ENCODE measurements around the gene PTP4A2. TPM values are rescaled to one million over a fixed set of nuclear protein-coding genes. Genes with fewer than 3 reads are reported as not detected.

PTP4A2 gene
- total and polyA plus RNA-seq, 2 of the 13 experiments (the other 11 are each of a cell fraction or from before 2014, with no cell fraction given) = 173 to 225 TPM

DNA sequence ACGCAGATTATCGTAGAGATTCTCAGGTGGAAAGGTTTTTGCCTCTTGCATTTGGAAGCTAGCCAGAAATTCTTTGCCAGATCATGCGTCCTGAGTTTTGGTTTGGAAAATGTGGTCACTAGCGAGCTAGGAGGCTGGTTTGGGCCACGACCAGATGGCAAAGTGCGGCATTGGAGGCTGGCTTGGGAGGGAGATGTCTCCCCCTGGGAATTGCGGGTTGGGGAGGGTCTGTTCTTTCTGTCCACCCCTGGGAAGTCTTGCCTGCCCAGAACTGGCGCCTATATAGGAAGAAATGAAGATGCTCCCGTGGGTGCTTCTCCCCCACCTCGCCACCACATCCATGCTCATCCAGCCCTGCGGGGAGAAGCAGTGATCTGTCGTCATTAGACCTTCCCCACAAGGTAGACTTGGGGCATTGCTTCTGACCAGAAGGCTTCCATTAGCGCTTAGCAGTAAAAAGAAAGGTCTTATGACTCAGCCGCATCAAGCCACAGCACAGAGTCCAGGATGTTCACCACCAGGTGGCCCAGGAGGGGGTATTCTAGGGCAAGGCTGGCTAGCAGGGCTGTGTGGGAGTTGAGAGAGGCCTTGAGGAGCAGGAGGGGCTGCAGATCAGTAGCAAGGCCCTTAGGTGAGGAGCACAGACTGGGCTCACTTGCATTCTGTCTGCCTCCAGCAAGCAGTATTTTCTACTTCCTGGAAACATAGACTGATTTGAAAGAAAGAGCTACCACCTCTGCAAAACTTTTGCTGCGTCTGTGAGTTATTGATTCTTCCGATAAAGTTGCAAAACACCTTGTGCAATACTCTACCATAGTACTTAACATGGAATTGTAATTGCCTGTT is 1.5 kb upstream of the PTP4A2 start (continued):
- TF ChIP-seq, protein P1, sequence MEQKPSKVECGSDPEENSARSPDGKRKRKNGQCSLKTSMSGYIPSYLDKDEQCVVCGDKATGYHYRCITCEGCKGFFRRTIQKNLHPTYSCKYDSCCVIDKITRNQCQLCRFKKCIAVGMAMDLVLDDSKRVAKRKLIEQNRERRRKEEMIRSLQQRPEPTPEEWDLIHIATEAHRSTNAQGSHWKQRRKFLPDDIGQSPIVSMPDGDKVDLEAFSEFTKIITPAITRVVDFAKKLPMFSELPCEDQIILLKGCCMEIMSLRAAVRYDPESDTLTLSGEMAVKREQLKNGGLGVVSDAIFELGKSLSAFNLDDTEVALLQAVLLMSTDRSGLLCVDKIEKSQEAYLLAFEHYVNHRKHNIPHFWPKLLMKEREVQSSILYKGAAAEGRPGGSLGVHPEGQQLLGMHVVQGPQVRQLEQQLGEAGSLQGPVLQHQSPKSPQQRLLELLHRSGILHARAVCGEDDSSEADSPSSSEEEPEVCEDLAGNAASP (CRISPR knock-in tag; IDR thresholded peaks at IDR 0.05; ENCODE audit: borderline replicate concordance) = peak; percentile 71; the same call in 1 of the 2 replicates
- no peak for TF ChIP-seq DNMT1 (CRISPR knock-in tag; IDR thresholded peaks at IDR 0.05)
- peak; percentile 29; the same call in 1 of the 2 replicates for TF ChIP-seq MIXL1 (CRISPR knock-in tag; IDR thresholded peaks at IDR 0.05)
- no peak for TF ChIP-seq ZBTB1 (CRISPR knock-in tag; IDR thresholded peaks at IDR 0.05; ENCODE audit: borderline replicate concordance)
- no peak for TF ChIP-seq FOXK2 (IDR thresholded peaks at IDR 0.05)
- 0 out of 2 replicates have a peak, but pooled peaks have one; percentile 46 for TF ChIP-seq JUN (CRISPR knock-in tag; IDR thresholded peaks at IDR 0.05)
- TF ChIP-seq ELF1 (CRISPR knock-in tag; IDR thresholded peaks at IDR 0.05) = no peak
- TF ChIP-seq HDAC6 (IDR thresholded peaks at IDR 0.05; ENCODE audit: low read depth, low read length) = no peak
- TF ChIP-seq, protein P2, sequence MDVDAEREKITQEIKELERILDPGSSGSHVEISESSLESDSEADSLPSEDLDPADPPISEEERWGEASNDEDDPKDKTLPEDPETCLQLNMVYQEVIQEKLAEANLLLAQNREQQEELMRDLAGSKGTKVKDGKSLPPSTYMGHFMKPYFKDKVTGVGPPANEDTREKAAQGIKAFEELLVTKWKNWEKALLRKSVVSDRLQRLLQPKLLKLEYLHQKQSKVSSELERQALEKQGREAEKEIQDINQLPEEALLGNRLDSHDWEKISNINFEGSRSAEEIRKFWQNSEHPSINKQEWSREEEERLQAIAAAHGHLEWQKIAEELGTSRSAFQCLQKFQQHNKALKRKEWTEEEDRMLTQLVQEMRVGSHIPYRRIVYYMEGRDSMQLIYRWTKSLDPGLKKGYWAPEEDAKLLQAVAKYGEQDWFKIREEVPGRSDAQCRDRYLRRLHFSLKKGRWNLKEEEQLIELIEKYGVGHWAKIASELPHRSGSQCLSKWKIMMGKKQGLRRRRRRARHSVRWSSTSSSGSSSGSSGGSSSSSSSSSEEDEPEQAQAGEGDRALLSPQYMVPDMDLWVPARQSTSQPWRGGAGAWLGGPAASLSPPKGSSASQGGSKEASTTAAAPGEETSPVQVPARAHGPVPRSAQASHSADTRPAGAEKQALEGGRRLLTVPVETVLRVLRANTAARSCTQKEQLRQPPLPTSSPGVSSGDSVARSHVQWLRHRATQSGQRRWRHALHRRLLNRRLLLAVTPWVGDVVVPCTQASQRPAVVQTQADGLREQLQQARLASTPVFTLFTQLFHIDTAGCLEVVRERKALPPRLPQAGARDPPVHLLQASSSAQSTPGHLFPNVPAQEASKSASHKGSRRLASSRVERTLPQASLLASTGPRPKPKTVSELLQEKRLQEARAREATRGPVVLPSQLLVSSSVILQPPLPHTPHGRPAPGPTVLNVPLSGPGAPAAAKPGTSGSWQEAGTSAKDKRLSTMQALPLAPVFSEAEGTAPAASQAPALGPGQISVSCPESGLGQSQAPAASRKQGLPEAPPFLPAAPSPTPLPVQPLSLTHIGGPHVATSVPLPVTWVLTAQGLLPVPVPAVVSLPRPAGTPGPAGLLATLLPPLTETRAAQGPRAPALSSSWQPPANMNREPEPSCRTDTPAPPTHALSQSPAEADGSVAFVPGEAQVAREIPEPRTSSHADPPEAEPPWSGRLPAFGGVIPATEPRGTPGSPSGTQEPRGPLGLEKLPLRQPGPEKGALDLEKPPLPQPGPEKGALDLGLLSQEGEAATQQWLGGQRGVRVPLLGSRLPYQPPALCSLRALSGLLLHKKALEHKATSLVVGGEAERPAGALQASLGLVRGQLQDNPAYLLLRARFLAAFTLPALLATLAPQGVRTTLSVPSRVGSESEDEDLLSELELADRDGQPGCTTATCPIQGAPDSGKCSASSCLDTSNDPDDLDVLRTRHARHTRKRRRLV (CRISPR knock-in tag; IDR thresholded peaks at IDR 0.05) = no peak
- TF ChIP-seq, protein P3, sequence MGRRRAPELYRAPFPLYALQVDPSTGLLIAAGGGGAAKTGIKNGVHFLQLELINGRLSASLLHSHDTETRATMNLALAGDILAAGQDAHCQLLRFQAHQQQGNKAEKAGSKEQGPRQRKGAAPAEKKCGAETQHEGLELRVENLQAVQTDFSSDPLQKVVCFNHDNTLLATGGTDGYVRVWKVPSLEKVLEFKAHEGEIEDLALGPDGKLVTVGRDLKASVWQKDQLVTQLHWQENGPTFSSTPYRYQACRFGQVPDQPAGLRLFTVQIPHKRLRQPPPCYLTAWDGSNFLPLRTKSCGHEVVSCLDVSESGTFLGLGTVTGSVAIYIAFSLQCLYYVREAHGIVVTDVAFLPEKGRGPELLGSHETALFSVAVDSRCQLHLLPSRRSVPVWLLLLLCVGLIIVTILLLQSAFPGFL (CRISPR knock-in tag; IDR thresholded peaks at IDR 0.05) = no peak
- TF ChIP-seq KAT8 (CRISPR knock-in tag; IDR thresholded peaks at IDR 0.05) = peak; percentile 41; the same call in 1 of the 2 replicates
- no peak for TF ChIP-seq ZKSCAN8 (CRISPR knock-in tag; IDR thresholded peaks at IDR 0.05; ENCODE audit: borderline replicate concordance)
- peak; percentile 65; the same call in 1 of the 2 replicates for TF ChIP-seq IRF2 (CRISPR knock-in tag; IDR thresholded peaks at IDR 0.05)
- no peak for TF ChIP-seq NFKB2 (CRISPR knock-in tag; IDR thresholded peaks at IDR 0.05; ENCODE audit: borderline replicate concordance)
- no peak for TF ChIP-seq PAWR (CRISPR knock-in tag; IDR thresholded peaks at IDR 0.05; ENCODE audit: borderline replicate concordance)
- TF ChIP-seq ZBTB38 (CRISPR knock-in tag; IDR thresholded peaks at IDR 0.05) = no peak
- TF ChIP-seq, protein P4, sequence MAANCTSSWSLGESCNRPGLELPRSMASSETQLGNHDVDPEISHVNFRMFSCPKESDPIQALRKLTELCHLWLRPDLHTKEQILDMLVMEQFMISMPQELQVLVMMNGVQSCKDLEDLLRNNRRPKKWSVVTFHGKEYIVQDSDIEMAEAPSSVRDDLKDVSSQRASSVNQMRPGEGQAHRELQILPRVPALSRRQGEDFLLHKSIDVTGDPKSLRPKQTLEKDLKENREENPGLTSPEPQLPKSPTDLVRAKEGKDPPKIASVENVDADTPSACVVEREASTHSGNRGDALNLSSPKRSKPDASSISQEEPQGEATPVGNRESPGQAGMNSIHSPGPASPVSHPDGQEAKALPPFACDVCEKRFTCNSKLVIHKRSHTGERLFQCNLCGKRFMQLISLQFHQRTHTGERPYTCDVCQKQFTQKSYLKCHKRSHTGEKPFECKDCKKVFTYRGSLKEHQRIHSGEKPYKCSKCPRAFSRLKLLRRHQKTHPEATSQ (CRISPR knock-in tag; IDR thresholded peaks at IDR 0.05; ENCODE audit: borderline replicate concordance) = no peak
- TF ChIP-seq, protein P5, sequence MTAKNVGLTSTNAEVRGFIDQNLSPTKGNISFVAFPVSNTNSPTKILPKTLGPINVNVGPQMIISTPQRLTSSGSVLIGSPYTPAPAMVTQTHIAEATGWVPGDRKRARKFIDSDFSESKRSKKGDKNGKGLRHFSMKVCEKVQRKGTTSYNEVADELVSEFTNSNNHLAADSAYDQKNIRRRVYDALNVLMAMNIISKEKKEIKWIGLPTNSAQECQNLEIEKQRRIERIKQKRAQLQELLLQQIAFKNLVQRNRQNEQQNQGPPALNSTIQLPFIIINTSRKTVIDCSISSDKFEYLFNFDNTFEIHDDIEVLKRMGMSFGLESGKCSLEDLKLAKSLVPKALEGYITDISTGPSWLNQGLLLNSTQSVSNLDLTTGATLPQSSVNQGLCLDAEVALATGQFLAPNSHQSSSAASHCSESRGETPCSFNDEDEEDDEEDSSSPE (CRISPR knock-in tag; IDR thresholded peaks at IDR 0.05) = no peak
- TF ChIP-seq MED1 (CRISPR knock-in tag; IDR thresholded peaks at IDR 0.05) = peak; percentile 55
- TF ChIP-seq ASH2L (IDR thresholded peaks at IDR 0.05; ENCODE audit: insufficient read length, low read depth, low read length) = peak; percentile 62

Data from HepG2 (cell line).